HG03097 (cell line): Measurements from ENCODE around the gene LGALS7B.
"Not testable (repeated sequence)": the region's sequence is repeated elsewhere in the genome, so short reads cannot be mapped to it uniquely, and the experiment has no call there.

Source experiments
- ATAC-seq: cut with Tn5 transposase; IDR thresholded peaks from one replicate; pipeline ENCODE4 v1.9.1; 2021; ENCODE audit not compliant: unreplicated experiment, low FRiP score

LGALS7B gene

GRCh38 chr19:38793671-38794070 is 4.7 kb downstream of the LGALS7B start:
- no peak for ATAC-seq

DNA sequence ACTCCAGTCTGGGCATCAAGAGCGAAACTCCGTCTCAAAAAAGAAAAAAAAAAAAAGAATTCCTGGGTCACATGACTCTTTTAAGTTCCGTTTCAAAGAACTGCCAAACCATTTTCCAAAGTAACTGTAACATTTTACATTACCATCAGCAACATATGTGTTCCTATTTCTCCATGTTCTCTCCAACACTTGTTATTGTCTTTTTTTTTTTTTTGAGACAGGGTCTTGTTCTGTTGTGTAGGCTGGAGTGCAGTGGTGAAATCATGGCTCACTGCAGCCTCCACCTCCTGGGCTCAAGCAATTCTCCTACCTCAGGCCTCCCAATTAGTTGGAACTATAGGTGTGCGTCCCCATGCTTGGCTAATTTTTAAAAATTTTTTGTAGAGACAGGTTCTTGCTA is 6.5 kb downstream of the LGALS7B start:
- ATAC-seq = no peak

- no peak for ATAC-seq
Observed at GRCh38 chr19:38796154-38796553, 7.2 kb downstream of the LGALS7B start.

DNA sequence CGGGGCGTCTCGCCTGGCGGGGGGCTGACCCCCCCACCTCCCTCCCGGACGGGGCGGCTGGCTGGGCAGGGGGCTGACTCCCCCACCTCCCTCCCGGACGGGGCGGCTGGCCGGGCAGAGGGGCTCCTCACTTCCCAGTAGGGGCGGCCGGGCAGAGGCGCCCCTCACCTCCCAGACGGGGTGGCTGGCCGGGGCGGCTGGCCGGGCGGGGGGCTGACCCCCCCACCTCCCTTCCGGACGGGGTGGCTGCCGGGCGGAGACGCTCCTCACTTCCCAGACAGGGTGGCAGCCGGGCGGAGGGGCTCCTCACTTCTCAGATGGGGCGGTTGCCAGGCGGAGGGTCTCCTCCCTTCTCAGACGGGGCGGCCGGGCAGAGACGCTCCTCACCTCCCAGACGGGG is 8.8 kb downstream of the LGALS7B start:
- not testable (repeated sequence) for ATAC-seq

GRCh38 chr19:38799104-38799503 is 10.1 kb downstream of the LGALS7B start:
- ATAC-seq = no peak

DNA sequence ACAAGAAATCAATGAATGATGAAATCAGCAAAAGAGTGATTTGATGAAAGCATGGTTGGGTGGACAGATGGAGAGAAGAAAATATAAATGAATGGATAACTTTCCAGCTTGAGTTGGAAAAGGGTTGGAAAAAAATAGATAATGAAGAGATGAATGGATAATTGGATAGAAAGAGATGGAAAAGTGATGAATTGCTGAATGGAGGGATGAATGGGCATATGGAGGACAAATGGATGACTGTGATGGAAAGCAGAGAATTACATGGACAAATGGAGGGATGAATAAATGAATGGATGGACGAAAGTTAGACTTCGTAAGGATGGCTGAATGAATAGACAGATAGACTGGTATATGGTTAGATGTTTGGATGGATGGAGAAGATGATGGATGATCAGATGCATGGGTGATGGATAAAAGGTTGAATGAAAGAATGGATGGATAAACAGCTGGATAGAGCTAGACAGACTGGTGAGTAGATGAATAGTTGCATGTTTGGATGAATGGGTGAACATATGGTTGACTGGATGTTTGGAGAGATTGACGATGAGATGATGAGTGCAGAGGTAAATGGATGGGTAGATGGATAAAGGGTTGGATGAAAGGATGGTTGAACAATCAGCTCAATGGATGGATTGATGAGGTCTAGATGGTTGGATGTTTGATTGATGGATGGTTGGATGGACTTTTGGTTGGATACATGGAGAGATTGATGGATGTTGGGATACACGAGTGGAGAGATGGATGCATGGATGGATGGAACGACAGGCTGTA is 11.8 kb downstream of the LGALS7B start:
- no peak for ATAC-seq

DNA sequence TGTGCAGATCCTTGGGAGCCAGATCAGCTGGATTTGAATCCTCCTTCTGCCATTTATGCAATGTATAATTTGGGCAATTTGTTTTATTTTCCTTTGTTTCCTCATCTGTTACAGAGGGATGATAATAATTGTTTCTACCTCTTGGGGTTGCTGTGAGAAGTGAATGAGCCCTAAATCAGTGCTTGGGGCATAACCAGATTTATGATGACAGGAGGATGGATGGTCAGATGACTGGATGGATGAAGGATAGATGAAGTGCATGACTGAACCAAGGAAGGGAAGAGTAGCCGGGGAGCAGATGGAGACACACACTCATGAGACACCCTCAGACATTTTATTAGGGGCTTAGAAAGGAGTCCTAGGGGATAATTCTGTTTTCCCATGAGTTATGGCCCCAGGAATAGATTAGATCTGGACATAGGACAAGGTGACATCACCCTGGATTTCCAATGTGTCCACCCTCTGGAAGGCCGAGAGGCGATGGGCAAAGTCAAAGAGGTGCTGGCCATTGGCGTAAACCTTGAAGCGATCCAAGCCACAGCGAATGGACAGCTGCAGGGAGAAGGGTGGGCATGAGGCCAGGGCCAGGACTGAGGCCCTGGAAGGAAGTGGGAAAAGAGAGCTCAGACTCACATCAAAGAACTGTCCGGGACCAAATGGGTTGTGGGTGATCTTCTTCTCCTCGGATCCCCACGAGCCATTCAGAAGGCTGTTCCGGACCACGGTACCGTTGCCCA is 12.5 kb downstream of the LGALS7B start:
- no peak for ATAC-seq

GRCh38 chr19:38803543-38803942 is 14.5 kb downstream of the LGALS7B start:
- ATAC-seq = no peak

GRCh38 chr19:38805180-38805579 is 16.2 kb downstream of the LGALS7B start:
- ATAC-seq = no peak

GRCh38 chr19:38806371-38806770 is 17.4 kb downstream of the LGALS7B start:
- no peak for ATAC-seq

- ATAC-seq = not testable (repeated sequence)
Observed at GRCh38 chr19:38807374-38808098, 18.5 kb downstream of the LGALS7B start.

DNA sequence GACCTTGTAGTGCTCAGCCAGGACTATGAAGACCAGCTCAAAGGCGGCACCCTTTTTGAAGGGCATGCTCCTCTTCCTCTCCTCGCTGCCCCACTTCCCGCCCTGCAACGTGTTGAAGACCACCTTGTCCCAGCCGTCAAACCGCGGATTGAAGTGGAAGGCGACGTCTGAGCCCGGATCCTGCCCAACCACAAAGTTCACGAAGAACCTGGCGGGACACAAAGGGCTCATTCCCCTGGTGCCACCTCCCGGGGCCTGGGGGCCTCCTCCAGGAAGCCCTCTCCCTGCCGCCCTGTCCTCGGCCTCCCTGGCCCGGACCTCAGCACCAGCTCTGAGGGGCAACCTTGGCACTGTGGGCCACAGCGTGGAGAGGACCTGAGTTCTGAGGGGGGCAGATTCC is 19.7 kb downstream of the LGALS7B start:
- no peak for ATAC-seq

DNA sequence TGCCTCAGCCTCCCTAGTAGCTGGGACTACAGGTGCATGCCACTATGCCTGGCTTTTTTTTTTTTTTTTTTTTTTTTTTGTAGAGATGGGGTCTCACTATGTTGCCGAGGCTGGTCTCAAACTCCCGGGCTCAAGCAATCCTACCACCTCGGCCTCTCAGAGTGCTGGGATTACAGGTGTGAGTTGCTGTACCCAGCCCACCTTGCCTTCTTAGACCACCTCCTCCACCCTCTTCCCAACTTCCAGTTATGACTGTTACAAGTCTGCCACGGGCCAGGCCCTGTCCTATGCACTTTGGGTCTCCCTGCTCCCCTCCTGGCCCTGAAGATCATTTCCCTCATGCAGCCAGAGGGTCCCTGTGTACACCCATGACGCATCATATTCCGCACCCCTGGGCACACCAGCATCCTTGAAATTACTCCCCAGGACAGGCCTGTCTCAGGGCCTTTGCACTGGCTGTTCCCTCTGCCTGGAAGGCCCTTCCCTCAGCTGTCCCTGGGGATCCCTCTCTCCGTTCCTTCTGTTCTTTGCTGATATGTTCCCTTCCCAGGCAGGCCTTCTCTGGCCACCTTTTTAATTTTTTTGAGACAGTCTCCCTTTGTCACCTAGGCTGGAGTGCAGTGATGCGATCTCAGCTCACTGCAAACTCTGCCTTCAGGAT is 20.7 kb downstream of the LGALS7B start:
- ATAC-seq = no peak

DNA sequence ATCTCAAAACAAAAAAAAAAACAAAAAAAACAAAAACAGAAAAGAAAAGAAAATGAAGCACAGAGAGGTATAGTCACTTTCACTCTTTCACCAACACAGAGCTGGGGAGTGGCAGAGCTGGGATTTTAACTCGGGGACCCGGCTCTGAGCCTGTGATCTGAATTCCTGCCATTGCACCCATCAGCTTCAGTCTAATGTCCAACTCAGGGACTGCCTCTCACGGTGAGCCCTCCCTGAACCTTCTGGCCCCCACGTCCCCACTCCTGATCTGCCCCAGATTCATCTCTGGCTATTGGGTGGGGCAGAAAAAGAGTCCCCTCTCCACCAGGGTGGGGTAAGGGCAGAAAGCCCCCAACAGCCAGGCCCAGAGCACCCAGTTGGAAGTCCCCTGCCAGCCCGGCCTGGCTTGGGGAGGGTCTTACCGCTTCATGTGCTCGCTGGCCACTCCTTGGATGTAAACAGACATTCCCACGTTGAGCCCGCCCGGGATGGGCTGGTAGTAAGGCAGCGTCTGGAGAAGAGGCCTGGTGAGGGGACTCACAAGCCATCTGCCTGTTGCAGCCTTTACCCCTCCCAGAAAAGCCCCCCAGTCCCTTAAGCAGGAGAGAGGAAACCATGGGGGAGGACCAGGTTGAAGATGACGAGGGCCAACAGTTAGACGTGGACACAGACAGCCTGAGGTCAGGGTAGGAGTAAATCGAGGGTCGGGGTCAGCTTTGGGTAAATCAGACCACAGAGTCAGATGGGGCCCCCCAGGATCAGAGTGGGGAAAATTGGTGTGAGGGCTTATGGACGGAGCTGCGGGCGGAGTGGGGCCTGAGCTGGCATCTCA is 23.2 kb downstream of the LGALS7B start:
- ATAC-seq = no peak

DNA sequence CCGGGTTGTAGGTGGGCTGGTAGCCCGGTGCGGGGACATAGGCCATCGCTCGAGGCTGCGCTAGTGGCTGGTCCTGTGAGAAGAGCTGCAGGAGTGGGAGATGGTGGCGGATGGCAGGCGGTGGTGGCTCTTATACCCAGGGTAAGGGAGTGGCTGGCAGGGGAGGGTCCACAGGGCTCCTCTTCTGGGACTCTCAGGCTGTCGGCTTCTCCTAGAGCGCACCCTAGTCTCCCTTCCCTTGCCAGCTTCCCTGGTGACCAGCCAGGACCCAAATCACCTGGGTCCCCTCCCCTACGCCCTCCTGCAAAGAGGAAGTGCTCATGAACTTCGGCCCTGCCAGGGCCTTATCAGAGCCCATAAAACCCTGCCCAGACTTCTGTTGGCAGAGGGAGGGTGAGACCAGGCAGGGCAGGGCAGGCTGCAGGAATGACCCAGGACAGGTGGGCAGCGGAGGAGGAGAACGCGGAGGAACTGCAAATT is 23.9 kb downstream of the LGALS7B start, which contains the start of gene LGALS4:
Gene LGALS4 (minus strand): TSS at position 105 of the 480 bp plus-strand sequence. CDS start 59 bp downstream, at position 46.
- ATAC-seq = no peak

DNA sequence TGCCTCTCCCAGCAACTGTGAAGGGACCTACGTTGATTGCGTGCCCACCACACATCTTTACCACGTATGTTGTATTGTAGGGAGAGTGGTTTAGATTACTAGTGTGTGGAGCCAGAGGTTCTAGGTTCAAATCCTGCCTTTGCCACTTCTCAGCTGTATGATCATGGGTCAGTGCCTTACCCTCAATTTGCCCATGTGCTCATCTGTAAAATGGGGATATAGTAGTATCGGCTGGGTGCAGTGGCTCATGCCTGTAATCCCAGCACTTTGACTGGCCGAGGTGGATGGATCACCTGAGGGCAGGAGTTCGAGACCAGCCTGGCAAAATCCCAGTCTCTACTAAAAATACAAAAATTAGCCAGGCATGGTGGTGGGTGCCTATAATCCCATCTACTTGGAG is 24.3 kb downstream of the LGALS7B start:
- no peak for ATAC-seq

GRCh38 chr19:38813932-38814331 is 24.9 kb downstream of the LGALS7B start:
- ATAC-seq = not testable (repeated sequence)

DNA sequence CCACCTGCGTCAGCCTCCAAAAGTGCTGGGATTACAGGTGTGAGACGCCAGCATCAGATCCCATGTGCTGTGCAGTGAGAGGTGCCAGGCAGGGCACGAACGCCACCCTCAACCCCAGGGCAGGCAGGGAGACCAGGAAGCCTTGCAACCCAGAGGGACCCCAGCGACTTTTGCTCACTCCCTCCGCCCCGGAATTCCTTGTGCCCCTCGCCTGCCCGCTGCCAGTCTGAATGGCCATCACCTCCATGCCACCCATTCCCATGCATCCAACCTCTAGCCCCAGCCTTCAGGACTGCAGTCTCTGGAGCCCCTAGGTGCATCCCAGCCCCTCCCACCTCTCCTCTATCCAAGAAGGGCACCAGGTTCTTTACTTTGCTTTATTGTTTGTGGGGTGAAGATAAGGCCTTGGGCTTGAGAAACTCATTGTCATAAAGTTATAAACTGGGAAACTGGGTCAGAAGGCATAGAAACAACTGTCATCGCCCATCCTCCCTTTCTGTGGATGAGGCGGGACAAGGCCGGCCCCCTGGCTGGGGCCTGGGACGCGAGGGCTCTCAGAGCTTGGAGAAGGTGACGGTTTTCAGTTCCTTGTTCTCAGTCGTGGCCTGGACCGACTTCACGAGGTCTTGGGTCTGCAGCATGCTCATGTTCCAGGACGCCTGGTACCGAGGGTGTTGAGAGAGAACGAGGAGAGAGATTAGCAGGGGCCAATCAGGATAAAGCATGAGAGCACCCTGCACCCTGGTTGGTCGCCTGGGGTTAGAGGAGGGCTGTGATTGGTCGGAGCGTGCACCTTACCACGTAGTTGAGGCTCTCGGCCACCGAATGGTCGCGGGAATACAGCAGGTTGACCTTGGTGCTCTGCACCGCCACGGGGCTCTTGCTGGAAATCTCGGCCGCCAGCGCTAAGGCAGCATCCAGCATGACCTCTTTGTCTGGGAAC is 26.3 kb downstream of the LGALS7B start:
- no peak for ATAC-seq
